ENCODE results near the gene MYZAP. TPM values are rescaled to one million over a fixed set of nuclear protein-coding genes. Genes with fewer than 3 reads are reported as not detected.

MYZAP gene
- total RNA-seq, 1 donor, result under 0.01 TPM

DNA sequence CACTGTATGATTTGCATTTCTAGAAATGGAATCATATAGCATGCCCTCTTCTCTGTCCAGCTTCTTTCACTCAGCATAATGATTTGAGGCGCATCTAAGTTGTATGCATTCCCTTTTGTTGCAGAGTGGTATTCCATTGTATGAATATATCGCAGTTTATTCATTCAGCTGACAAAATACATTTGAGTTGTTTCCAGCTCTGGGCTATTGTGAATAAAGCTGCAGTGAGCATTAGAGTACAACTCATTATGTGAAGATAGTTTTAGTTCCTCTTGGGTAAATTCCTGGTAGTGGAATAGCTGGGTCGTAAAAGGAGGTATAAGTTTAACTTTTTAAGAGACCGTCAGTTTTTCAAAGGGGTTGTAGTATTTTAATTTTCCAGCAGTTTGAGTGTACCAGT is 76.3 kb downstream of the MYZAP start:
- no peak for DNase-seq (ENCODE audit: insufficient read length, low spot score, missing footprints)
- TF ChIP-seq, protein P1, sequence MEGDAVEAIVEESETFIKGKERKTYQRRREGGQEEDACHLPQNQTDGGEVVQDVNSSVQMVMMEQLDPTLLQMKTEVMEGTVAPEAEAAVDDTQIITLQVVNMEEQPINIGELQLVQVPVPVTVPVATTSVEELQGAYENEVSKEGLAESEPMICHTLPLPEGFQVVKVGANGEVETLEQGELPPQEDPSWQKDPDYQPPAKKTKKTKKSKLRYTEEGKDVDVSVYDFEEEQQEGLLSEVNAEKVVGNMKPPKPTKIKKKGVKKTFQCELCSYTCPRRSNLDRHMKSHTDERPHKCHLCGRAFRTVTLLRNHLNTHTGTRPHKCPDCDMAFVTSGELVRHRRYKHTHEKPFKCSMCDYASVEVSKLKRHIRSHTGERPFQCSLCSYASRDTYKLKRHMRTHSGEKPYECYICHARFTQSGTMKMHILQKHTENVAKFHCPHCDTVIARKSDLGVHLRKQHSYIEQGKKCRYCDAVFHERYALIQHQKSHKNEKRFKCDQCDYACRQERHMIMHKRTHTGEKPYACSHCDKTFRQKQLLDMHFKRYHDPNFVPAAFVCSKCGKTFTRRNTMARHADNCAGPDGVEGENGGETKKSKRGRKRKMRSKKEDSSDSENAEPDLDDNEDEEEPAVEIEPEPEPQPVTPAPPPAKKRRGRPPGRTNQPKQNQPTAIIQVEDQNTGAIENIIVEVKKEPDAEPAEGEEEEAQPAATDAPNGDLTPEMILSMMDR (IDR thresholded peaks at IDR 0.05; ENCODE audit: extremely low read depth, low read depth, low read length), result no peak
- no peak overlapping the region for H3K4me2 ChIP-seq (ENCODE audit: insufficient read depth, low read length)
- H3K9me3 ChIP-seq (ENCODE audit: low read depth, low read length), result no peaks in the 10 kb centered on the region
- H3K4me1 ChIP-seq (ENCODE audit: insufficient read depth, low read length), result peaks cover 7% of the 10 kb centered on the region
- no peaks in the 10 kb centered on the region for H3K79me2 ChIP-seq (ENCODE audit: insufficient read depth, low read length)
- no peak overlapping the region for H3K4me3 ChIP-seq (ENCODE audit: insufficient read depth, low read length)
- H3K27me3 ChIP-seq (ENCODE audit: insufficient read depth, low read length), result peaks cover 16% of the 10 kb centered on the region
- no peaks in the 10 kb centered on the region for H4K20me1 ChIP-seq (ENCODE audit: insufficient read depth, low read length)
- no peak overlapping the region for H2AFZ ChIP-seq (ENCODE audit: low read length)
- H3K27ac ChIP-seq (ENCODE audit: low read depth, low read length), result no peak overlapping the region
- no peaks in the 10 kb centered on the region for H3K36me3 ChIP-seq (ENCODE audit: insufficient read depth, low read length)

DNA sequence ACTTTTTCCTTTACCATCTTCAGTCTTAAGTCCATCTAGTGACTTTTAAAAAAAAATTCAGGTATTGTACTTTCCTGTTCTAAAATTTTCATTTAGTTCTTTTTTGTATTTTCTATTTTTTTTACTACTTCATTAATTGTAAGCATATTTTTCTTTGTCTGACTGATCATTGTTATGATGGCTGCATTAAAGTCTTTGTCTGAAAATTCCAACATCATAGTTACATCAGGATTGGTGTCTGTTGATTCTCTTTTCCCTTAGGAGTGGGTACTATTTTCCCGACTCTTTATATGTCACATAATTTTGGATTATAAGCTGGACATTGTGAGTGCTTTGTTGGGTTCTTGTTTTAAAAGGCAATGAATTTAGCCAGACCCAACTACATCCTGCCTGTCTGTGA is 79.9 kb downstream of the MYZAP start:
- H3K27ac ChIP-seq (ENCODE audit: low read depth, low read length), result no peak overlapping the region

DNA sequence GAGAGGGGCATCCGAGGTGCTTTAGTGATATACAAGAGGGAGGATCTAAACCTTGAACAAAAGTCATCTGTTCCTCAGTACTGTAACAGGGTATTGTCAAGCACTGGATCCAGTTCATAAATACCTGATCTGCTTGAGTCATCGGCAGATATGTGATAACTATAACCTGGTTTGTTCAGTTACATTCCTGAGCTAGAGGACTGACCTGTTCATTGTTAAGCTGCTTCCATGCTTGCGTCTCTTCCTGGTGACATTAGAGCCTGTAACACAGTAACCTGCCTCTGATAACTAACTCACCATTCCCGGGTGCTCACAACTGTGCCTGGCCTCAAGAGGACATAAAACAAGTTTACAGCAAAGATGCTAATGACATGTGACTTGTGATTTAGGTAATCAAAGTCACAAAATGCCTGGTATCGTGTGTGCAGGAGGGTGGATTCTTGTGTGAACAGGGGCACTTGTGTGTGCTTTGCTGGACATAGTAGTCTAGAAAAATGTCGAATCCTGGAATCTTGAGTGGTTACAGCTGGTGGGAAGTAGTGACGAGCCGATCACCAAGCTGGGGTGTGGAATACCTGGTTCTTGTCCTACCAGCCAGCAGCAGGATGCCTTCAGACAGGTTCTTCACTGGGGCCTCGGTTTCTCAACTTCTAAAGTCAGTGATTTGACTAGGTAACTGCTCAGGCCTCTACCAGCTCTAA is 83.9 kb downstream of the MYZAP start:
- no peak for DNase-seq (ENCODE audit: insufficient read length, low spot score, missing footprints)
- no peaks in the 10 kb centered on the region for H3K36me3 ChIP-seq (ENCODE audit: insufficient read depth, low read length)
- TF ChIP-seq, protein P1 (IDR thresholded peaks at IDR 0.05; ENCODE audit: extremely low read depth, low read depth, low read length), result no peak
- no peaks in the 10 kb centered on the region for H3K79me2 ChIP-seq (ENCODE audit: insufficient read depth, low read length)
- no peak overlapping the region for H2AFZ ChIP-seq (ENCODE audit: low read length)
- no peaks in the 10 kb centered on the region for H3K9me3 ChIP-seq (ENCODE audit: low read depth, low read length)
- H4K20me1 ChIP-seq (ENCODE audit: insufficient read depth, low read length), result no peaks in the 10 kb centered on the region
- no peak overlapping the region for H3K27ac ChIP-seq (ENCODE audit: low read depth, low read length)
- H3K4me3 ChIP-seq (ENCODE audit: insufficient read depth, low read length), result no peak overlapping the region
- H3K27me3 ChIP-seq (ENCODE audit: insufficient read depth, low read length), result peaks cover 35% of the 10 kb centered on the region
- H3K4me2 ChIP-seq (ENCODE audit: insufficient read depth, low read length), result no peak overlapping the region
- H3K4me1 ChIP-seq (ENCODE audit: insufficient read depth, low read length), result peaks cover 9% of the 10 kb centered on the region

More for the DNA sequence above, 79.9 kb downstream of the MYZAP start:
- Histone ChIP-seq H3K4me3 (ENCODE audit: insufficient read depth, low read length) (no peak overlapping the region), H3K79me2 (ENCODE audit: insufficient read depth, low read length) (no peaks in the 10 kb centered on the region), H3K36me3 (ENCODE audit: insufficient read depth, low read length) (no peaks in the 10 kb centered on the region), H2AFZ (ENCODE audit: low read length) (no peak overlapping the region), H4K20me1 (ENCODE audit: insufficient read depth, low read length) (no peaks in the 10 kb centered on the region), H3K9me3 (ENCODE audit: low read depth, low read length) (no peaks in the 10 kb centered on the region), H3K27me3 (ENCODE audit: insufficient read depth, low read length) (peaks cover 30% of the 10 kb centered on the region), H3K4me1 (ENCODE audit: insufficient read depth, low read length) (peaks cover 7% of the 10 kb centered on the region), H3K4me2 (ENCODE audit: insufficient read depth, low read length) (no peak overlapping the region)
- no peak for DNase-seq (ENCODE audit: insufficient read length, low spot score, missing footprints)
- TF ChIP-seq, protein P1 (IDR thresholded peaks at IDR 0.05; ENCODE audit: extremely low read depth, low read depth, low read length), result no peak

DNA sequence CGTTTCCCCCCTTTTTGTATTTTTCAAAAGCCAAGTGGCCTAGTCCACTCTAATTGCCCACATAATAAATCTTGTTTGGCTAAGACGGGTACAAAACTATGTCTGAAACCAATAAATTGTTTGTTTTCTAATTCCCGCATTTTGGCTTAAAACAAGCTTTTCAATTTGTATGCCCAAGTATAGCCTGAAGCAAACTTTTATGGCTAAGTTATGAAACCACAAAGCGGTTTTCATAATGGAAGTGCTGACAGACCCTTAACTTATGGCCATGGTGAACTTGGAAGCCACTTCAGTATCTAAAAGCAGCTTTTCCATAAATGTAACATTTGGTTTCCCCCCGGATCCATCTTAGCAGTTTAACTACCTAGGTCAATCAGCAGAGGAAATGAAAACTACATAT is 84.9 kb downstream of the MYZAP start:
- H2AFZ ChIP-seq (ENCODE audit: low read length), result no peak overlapping the region
- no peaks in the 10 kb centered on the region for H4K20me1 ChIP-seq (ENCODE audit: insufficient read depth, low read length)
- no peaks in the 10 kb centered on the region for H3K79me2 ChIP-seq (ENCODE audit: insufficient read depth, low read length)
- H3K9me3 ChIP-seq (ENCODE audit: low read depth, low read length), result no peaks in the 10 kb centered on the region
- peaks cover 29% of the 10 kb centered on the region for H3K27me3 ChIP-seq (ENCODE audit: insufficient read depth, low read length)
- no peaks in the 10 kb centered on the region for H3K36me3 ChIP-seq (ENCODE audit: insufficient read depth, low read length)
- H3K4me2 ChIP-seq (ENCODE audit: insufficient read depth, low read length), result no peak overlapping the region
- no peak for DNase-seq (ENCODE audit: insufficient read length, low spot score, missing footprints)
- H3K27ac ChIP-seq (ENCODE audit: low read depth, low read length), result no peak overlapping the region
- TF ChIP-seq, protein P1 (IDR thresholded peaks at IDR 0.05; ENCODE audit: extremely low read depth, low read depth, low read length), result no peak
- no peak overlapping the region for H3K4me3 ChIP-seq (ENCODE audit: insufficient read depth, low read length)
- H3K4me1 ChIP-seq (ENCODE audit: insufficient read depth, low read length), result peaks cover 9% of the 10 kb centered on the region

Measured in osteoblast (primary cell).